ENCODE measurements around the gene GALNT4.

The GALNT4 gene

DNA sequence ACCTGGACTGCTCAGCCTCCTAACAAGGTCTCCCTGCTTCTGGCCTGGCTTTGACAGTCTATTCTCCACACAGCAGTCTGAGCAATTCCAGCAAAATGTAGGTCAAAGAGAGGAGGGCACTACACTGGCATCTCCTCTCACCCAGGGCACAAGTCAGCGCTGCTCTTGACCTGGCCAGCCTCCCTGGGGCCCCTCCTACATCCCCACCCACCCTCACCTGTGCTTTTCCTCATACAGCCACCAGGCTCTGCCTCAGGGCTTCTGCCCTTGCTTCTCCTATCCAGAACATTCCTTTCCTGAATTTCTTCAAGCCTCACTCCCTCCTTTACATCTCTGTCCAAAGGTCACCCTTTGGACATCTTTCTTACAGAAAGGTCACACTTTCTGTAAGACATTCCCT lies 33.7 kb downstream of the GALNT4 start:
- DNase-seq, result no peak

GRCh38 chr12:89486264-89486663 lies 38.3 kb downstream of the GALNT4 start:
- no peak for DNase-seq

- no peak for DNase-seq
Measured at GRCh38 chr12:89484470-89484869, 40.1 kb downstream of the GALNT4 start.

- no peak for DNase-seq
Measured at GRCh38 chr12:89481213-89481914, 43.2 kb downstream of the GALNT4 start.

- DNase-seq, result no peak
Measured at GRCh38 chr12:89479982-89480381, 44.6 kb downstream of the GALNT4 start.

GRCh38 chr12:89477633-89478279 lies 46.8 kb downstream of the GALNT4 start:
- DNase-seq, result no peak

DNA sequence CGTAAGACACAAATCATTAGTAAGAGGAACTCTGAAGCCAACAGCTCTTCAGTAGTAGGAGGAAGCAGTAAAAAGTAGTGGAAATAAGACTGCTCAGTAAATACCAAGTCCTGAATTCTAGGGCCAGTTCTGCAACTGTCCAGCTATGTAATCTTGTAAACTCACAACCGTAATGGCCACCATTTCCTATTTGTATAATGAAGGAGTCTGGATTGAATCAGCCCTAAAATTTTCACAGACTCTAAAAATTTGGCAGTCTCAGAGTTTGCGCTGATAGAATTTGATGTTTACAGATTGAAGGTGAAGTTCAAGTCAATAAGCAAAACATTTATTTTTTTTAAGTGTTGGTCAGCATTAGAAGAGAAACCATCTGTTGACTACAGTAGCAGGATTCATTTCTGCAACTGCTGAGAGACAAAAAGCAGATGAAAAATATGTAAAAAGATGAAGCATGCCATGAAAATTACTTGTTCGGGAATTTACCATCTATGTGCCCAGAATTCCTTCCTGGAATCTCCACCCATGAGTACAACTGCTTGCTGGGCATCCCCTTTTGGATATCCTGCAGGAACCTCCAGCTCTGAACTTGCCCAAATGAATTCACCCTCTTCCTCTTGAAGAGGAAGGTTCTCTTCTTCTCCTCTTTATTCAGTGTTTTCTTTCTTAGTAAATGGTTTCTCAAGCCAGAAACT lies 47.5 kb downstream of the GALNT4 start:
- DNase-seq, result no peak

DNA sequence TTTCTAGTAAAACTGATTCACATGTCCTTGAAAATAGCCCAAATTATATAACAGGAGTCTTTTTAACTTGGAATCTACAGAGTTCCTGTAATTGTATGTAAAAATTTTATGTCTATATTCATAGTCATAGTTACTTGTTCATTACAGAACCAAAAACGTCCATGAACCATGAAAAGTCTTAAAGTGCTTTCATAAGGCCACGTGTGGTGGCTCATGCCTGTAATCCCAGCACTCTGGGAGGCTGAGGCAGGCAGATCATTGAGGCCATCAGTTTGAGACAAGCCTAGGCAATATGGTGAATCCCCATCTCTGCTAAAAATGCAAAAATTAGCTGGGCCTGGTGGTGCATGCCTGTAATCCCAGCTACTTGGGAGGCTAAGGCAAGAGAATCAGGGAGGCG lies 48.4 kb downstream of the GALNT4 start:
- DNase-seq, result no peak

- DNase-seq, result no peak
Measured at GRCh38 chr12:89475203-89475990, 49.2 kb downstream of the GALNT4 start.

- DNase-seq, result no peak
Measured at GRCh38 chr12:89474615-89475014, 50.0 kb downstream of the GALNT4 start.

Measured in amniotic stem cell (primary cell).